Measurements from ENCODE around the gene RANBP17. TPM values are rescaled to one million over a fixed set of nuclear protein-coding genes. Genes with fewer than 3 reads are reported as not detected.

The RANBP17 gene
- total RNA-seq, 1 experiment from 2014 or later: not detected

DNA sequence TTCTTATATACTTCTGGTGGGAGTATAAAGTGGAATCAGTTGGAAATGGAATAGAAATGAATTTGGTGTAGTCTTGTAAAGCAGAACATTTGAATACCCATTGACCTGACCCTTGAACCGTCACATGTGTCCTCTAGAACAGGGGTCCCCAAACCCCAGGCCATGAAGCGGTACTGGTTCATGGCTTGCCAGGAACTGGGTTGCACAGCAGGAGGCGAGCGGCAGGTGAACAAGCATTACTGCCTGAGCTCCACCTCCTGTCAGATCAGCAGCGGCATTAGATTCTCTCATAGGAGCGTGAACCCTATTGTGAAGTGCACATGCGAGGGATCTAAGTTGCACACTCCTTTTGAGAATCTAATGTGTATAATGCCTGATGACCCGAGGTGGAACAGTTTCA, 80.0 kb downstream of the RANBP17 start:
- Histone ChIP-seq H3K27me3 (replicated peaks; ENCODE audit: insufficient read depth, low read depth, low read length, poor library complexity) (peaks cover 8% of the 10 kb centered on the region), H3K36me3 (ENCODE audit: insufficient read depth, low read length, poor library complexity, severe bottlenecking) (no peaks in the 10 kb centered on the region)
- no peak for DNase-seq (ENCODE audit: low spot score)

DNA sequence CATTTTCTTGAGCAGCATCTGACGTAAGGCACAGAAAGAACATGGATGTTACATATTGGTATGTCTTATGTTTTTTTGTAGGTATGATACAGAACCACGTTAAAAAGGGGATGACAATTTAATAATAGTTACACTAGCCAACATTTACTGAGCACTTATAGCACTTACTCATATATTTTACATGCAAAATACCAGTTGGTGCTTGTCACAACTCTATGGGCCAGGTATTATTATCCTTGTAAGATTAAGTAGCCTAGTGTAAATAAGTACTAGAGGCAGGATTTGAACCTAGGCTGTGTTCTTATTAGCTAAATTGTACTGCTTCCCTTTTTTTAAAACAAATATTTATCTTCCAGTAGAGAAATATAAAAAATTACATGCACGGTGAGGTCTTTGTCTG, 83.5 kb downstream of the RANBP17 start:
- CTCF ChIA-PET: no interaction called here
- intact Hi-C loops (cut with micrococcal nuclease; ENCODE audit: unreplicated experiment): no loop called here
- no TSS peak for BruUV-seq (replicated peaks)
- Histone ChIP-seq H3K27ac (ENCODE audit: low read depth, low read length, poor library complexity, severe bottlenecking) (no peak overlapping the region), H3K4me1 (ENCODE audit: insufficient read depth, low read length, poor library complexity, severe bottlenecking) (no peaks in the 10 kb centered on the region), H3K4me3 (ENCODE audit: low read depth, low read length, poor library complexity, severe bottlenecking) (no peak overlapping the region), H3K36me3 (ENCODE audit: insufficient read depth, low read length, poor library complexity, severe bottlenecking) (no peaks in the 10 kb centered on the region), H3K27me3 (replicated peaks; ENCODE audit: insufficient read depth, low read depth, low read length, poor library complexity) (peaks cover 8% of the 10 kb centered on the region), H3K9me3 (ENCODE audit: low read depth, low read length, poor library complexity, severe bottlenecking) (no peaks in the 10 kb centered on the region)
- DNase-seq (ENCODE audit: low spot score): no peak
- TF ChIP-seq EZH2 (IDR thresholded peaks at IDR 0.05; ENCODE audit: borderline replicate concordance, low read depth, low read length, poor library complexity, severe bottlenecking): no peak
- TF ChIP-seq, protein P1, sequence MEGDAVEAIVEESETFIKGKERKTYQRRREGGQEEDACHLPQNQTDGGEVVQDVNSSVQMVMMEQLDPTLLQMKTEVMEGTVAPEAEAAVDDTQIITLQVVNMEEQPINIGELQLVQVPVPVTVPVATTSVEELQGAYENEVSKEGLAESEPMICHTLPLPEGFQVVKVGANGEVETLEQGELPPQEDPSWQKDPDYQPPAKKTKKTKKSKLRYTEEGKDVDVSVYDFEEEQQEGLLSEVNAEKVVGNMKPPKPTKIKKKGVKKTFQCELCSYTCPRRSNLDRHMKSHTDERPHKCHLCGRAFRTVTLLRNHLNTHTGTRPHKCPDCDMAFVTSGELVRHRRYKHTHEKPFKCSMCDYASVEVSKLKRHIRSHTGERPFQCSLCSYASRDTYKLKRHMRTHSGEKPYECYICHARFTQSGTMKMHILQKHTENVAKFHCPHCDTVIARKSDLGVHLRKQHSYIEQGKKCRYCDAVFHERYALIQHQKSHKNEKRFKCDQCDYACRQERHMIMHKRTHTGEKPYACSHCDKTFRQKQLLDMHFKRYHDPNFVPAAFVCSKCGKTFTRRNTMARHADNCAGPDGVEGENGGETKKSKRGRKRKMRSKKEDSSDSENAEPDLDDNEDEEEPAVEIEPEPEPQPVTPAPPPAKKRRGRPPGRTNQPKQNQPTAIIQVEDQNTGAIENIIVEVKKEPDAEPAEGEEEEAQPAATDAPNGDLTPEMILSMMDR (conservative IDR thresholded peaks at IDR 0.05; ENCODE audit: low read depth, low read length): no peak
- POLR2A ChIA-PET (ENCODE audit: low non-redundant PET): no interaction called here

More for the DNA sequence above, 80.0 kb downstream of the RANBP17 start:
- no peaks in the 10 kb centered on the region for H3K9me3 ChIP-seq (ENCODE audit: low read depth, low read length, poor library complexity, severe bottlenecking)
- no TSS peak for BruUV-seq (replicated peaks)
- intact Hi-C loops (cut with micrococcal nuclease; ENCODE audit: unreplicated experiment): no loop called here
- no peaks in the 10 kb centered on the region for H3K4me1 ChIP-seq (ENCODE audit: insufficient read depth, low read length, poor library complexity, severe bottlenecking)
- CTCF ChIA-PET: no interaction called here
- POLR2A ChIA-PET (ENCODE audit: low non-redundant PET): no interaction called here
- H3K4me3 ChIP-seq (ENCODE audit: low read depth, low read length, poor library complexity, severe bottlenecking): no peak overlapping the region
- TF ChIP-seq, protein P1 (conservative IDR thresholded peaks at IDR 0.05; ENCODE audit: low read depth, low read length): no peak
- TF ChIP-seq EZH2 (IDR thresholded peaks at IDR 0.05; ENCODE audit: borderline replicate concordance, low read depth, low read length, poor library complexity, severe bottlenecking): no peak
- H3K27ac ChIP-seq (ENCODE audit: low read depth, low read length, poor library complexity, severe bottlenecking): no peak overlapping the region

DNA sequence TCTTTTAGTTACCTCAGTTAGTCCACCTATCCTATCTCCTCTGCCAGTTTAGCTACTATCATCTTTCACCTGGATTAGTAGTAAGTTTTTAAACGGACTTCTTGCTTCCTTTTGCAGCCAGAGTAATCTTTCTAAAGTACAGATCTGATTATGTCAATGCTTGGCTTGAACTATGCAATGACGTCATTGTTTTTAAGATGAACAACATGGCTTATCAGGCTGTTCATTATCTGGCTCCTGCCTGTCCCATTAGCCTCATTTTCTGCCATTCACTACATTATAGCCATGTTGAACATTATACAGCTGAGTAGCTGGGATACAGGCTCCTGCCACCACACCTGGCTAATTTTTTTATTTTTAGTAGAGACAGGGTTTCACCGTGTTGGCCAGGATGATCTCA, 98.7 kb downstream of the RANBP17 start:
- H3K4me3 ChIP-seq (ENCODE audit: low read depth, low read length, poor library complexity, severe bottlenecking): no peak overlapping the region
- H3K27ac ChIP-seq (ENCODE audit: low read depth, low read length, poor library complexity, severe bottlenecking): no peak overlapping the region
- TF ChIP-seq EZH2 (IDR thresholded peaks at IDR 0.05; ENCODE audit: borderline replicate concordance, low read depth, low read length, poor library complexity, severe bottlenecking): no peak
- TF ChIP-seq, protein P1 (conservative IDR thresholded peaks at IDR 0.05; ENCODE audit: low read depth, low read length): no peak
- no peaks in the 10 kb centered on the region for H3K9me3 ChIP-seq (ENCODE audit: low read depth, low read length, poor library complexity, severe bottlenecking)
- intact Hi-C loops (cut with micrococcal nuclease; ENCODE audit: unreplicated experiment): no loop called here
- no peak for DNase-seq (ENCODE audit: low spot score)
- H3K4me1 ChIP-seq (ENCODE audit: insufficient read depth, low read length, poor library complexity, severe bottlenecking): no peaks in the 10 kb centered on the region
- no TSS peak for BruUV-seq (replicated peaks)
- CTCF ChIA-PET: no interaction called here
- H3K36me3 ChIP-seq (ENCODE audit: insufficient read depth, low read length, poor library complexity, severe bottlenecking): no peaks in the 10 kb centered on the region
- H3K27me3 ChIP-seq (replicated peaks; ENCODE audit: insufficient read depth, low read depth, low read length, poor library complexity): no peaks in the 10 kb centered on the region
- POLR2A ChIA-PET (ENCODE audit: low non-redundant PET): no interaction called here

All from A673 (cell line).